Stimulated activated naive CD4-positive, alpha-beta T cell (primary cell): ENCODE measurements around the gene PCDHGB6.
"Not testable (repeated sequence)": the region's sequence is repeated elsewhere in the genome, so short reads cannot be mapped to it uniquely, and the experiment has no call there.

Source experiments
- DNase-seq, 6 experiments: peaks; one replicate each; lab custom pipeline; 2025; lab: John Stamatoyannopoulos, UW

Gene PCDHGB6

GRCh38 chr5:141407790-141408505 is at the start of gene PCDHGB6:
Gene PCDHGB6 (plus strand): TSS chr5:141408021. CDS start chr5:141408203, 182 bp downstream.
- peak in 3 of 6 experiments; percentile 23 to 37 (median 24) for DNase-seq

- DNase-seq = no peak
Observed at GRCh38 chr5:141359790-141360426, 47.9 kb upstream of the PCDHGB6 start, which contains the start of gene PCDHGB2. Gene PCDHGB2 (plus strand): TSS chr5:141359994. CDS start chr5:141360136, 142 bp downstream.

DNA sequence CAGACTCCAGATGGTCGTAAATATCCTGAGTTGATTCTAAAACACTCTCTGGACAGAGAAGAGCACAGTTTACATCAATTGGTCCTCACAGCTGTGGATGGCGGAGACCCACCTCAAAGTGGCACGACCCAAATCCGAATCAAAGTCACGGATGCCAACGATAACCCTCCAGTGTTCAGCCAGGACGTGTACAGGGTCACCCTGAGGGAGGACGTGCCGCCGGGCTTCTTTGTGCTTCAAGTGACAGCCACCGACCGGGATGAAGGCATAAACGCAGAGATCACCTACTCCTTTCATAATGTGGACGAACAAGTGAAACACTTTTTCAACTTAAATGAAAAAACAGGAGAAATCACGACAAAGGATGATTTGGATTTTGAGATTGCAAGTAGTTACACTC is 47.1 kb upstream of the PCDHGB6 start:
- DNase-seq = no peak

DNA sequence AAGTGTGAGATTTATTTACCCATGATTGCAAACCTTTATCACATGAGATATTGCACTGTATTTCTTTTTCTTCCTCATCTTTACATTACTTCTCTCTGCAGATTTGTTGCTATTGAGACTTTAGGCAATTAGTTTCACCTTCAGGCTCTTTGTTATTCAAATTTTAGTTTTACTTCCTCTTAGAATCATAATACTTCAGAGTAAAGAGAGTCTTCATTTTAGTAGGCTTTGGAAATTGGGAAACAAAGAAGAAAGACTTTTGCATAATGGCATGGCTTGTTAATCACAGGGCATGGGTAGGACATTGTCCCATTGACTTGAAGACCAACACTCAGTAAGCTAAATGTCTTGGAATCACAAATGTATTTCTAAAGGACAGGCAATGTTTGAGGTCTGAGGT is 45.1 kb upstream of the PCDHGB6 start:
- DNase-seq = no peak

DNA sequence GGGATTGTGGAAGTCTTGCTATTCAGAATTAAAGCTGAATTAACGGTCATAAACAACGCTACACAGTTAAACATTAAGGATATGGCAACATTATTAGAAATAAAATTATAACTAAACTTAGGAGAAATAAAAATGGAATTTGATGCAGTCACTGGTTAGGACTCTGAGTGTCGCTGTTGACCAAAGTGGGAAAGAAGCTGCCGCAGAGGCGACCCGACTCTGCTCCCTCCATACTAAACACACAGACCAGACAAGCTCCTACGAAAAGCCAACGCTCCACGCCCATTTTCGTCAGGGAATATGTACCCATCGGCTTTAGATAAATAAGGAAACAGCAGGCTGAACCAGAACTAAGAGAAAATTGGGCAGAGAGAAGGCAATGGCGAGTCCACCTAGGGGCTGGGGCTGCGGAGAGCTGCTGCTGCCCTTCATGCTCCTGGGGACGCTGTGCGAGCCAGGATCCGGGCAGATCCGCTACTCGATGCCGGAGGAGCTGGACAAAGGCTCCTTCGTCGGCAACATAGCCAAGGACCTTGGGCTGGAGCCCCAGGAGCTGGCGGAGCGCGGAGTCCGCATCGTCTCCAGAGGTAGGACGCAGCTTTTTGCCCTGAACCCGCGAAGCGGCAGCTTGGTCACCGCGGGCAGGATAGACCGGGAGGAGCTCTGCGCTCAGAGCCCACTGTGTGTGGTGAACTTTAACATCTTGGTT is 43.7 kb upstream of the PCDHGB6 start, which contains the start of gene PCDHGA5:
Gene PCDHGA5, plus strand, starts transcription at position 211 of the 709 bp plus-strand sequence. Its CDS starts 169 bp downstream, at position 380.
- no peak for DNase-seq

DNA sequence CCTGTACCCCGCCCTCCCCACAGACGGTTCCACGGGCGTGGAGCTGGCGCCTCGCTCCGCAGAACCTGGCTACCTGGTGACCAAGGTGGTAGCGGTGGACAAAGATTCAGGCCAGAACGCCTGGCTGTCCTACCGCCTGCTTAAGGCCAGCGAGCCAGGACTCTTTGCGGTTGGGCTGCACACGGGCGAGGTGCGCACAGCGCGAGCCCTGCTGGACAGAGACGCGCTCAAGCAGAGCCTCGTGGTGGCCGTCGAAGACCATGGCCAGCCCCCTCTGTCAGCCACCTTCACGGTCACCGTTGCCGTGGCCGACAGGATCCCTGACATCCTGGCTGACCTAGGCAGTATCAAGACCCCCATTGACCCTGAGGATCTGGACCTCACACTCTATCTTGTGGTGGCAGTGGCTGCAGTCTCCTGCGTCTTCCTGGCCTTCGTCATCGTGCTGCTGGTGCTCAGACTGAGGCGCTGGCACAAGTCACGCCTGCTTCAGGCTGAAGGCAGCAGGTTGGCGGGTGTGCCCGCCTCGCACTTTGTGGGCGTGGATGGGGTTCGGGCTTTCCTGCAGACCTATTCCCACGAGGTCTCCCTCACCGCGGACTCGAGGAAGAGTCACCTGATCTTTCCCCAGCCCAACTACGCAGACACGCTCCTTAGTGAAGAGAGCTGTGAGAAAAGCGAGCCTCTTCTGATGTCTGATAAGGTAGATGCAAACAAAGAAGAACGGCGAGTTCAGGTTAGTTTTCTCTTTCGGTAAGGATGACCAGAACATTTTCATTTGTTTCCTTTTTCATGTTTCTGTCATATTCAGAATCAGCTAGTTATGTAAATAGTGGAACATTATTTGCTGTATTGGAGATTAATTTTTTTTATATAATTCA is 41.6 kb upstream of the PCDHGB6 start:
- DNase-seq = no peak

GRCh38 chr5:141369994-141370848 is 37.6 kb upstream of the PCDHGB6 start, which contains the start of gene PCDHGB3:
Gene PCDHGB3 (plus strand): TSS chr5:141370242. CDS start chr5:141370395, 153 bp downstream.
- DNase-seq = peak in 3 of 6 experiments; percentile 15 to 31 (median 21)

DNA sequence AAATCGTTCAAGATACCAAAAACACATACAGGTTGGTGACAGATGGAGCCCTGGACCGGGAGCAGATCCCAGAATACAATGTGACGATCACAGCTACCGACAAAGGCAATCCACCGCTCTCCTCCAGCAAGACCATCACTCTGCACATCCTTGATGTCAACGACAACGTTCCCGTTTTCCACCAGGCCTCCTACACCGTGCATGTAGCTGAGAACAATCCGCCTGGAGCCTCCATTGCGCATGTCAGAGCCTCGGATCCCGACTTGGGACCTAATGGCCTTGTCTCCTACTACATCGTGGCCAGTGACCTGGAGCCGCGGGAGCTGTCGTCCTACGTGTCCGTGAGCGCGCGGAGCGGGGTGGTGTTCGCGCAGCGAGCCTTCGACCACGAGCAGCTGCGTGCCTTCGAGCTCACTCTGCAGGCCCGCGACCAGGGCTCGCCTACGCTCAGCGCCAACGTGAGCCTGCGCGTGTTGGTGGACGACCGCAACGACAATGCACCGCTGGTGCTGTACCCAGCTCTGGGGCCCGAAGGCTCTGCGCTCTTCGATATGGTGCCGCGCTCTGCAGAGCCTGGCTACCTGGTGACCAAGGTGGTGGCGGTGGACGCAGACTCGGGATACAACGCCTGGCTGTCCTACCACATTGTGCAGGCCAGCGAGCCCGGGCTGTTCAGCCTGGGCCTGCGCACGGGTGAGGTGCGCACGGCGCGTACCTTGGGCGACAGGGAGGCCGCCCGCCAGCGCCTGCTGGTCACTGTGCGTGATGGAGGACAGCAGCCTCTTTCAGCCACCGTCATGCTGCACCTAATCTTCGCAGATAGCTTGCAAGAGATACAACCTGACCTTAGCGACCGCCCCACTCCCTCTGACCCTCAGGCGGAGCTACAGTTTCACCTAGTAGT is 36.0 kb upstream of the PCDHGB6 start:
- no peak for DNase-seq

DNA sequence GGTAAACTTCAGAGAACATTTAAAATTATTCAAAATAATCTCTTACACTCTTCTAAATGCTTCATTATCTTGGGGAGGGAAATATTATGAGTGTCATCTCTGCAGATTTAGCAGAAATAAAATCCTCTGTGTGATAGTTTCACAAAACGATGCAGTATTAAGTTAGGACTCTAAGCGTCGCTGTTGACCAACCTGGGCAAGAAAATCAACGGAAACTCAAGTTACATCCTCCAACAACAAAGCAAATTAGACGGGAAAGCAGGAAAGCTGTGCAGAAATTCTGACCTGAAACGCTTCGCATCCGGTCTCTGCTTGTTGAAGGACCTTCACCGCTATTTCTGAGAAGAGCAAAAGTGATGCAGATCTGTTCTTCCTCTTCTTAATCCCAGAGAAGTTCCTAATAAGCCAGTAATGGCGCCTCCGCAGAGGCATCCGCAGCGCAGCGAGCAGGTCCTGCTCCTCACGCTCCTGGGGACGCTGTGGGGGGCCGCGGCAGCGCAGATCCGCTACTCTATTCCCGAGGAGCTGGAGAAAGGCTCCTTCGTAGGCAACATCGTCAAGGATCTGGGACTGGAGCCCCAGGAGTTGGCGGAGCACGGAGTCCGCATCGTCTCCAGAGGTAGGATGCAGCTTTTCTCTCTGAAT is 34.0 kb upstream of the PCDHGB6 start, which contains the start of gene PCDHGA6:
Gene PCDHGA6, plus strand, starts transcription at position 219 of the 645 bp plus-strand sequence. Its CDS starts 193 bp downstream, at position 412.
- DNase-seq = no peak

- no peak for DNase-seq
Observed at GRCh38 chr5:141374627-141375026, 33.2 kb upstream of the PCDHGB6 start.

GRCh38 chr5:141375444-141376155 is 32.2 kb upstream of the PCDHGB6 start:
- not testable (repeated sequence) for DNase-seq

DNA sequence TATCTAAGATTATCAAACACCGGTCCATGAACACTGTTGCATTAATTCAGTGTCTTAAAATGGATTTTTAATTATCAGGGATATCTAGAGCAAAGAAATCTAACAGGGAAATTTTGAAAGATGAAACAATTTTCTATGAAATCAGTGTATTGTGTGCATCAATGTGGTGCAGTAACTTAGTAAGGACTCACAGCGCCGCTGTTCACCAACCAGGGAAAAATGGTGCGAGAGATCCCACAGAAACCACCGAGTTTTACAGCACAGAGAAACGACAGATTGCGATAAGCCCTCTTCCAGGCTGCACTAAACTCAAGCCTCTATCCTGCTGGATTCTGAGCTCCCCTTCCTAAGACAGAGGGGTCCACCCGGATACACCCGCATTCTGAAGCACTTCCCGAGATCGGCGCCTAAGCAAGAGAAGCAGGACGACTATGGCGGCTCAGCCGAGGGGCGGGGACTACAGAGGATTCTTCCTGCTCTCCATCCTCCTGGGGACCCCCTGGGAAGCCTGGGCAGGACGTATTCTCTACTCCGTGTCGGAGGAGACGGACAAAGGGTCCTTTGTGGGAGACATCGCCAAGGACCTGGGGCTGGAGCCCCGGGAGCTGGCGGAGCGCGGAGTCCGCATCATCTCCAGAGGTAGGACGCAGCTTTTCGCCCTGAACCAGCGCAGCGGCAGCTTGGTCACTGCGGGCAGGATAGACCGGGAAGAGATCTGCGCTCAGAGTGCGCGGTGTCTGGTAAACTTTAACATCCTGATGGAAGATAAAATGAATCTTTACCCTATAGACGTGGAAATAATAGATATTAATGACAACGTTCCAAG is 25.1 kb upstream of the PCDHGB6 start, which contains the start of gene PCDHGA7:
Gene PCDHGA7, plus strand, starts transcription at position 274 of the 826 bp plus-strand sequence. Its CDS starts 158 bp downstream, at position 432.
- no peak for DNase-seq

GRCh38 chr5:141383345-141383744 is 24.5 kb upstream of the PCDHGB6 start:
- no peak for DNase-seq

- no peak for DNase-seq
Observed at GRCh38 chr5:141384471-141385267, 23.2 kb upstream of the PCDHGB6 start.

DNA sequence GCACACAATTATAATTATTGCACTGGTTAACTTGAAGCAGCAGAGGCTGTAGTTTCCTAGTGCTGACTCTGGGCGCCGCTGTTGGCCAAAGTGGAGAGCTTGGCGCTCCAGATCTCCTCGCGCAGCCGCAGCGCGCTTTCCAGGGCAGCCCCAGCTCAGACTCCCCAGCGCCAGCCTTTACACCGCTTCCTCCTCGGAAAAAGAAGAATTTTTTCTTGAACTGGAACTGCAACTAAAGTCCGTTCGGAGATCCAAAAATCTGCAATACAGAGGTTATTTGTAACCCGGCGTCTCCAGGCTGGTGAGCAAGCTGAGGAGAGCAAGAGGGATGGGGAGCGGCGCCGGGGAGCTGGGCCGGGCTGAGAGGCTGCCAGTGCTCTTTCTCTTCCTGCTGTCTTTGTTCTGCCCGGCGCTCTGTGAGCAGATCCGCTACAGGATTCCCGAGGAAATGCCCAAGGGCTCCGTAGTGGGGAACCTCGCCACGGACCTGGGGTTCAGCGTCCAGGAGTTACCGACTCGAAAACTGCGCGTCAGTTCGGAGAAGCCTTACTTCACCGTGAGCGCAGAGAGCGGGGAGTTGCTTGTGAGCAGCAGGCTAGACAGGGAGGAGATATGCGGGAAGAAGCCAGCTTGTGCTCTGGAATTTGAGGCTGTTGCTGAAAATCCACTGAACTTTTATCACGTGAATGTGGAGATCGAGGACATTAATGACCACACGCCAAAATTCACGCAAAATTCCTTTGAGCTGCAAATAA is 20.1 kb upstream of the PCDHGB6 start, which contains the start of gene PCDHGB4:
Gene PCDHGB4, plus strand, starts transcription at position 142 of the 755 bp plus-strand sequence. Its CDS starts 187 bp downstream, at position 329.
- DNase-seq = peak in 1 of 6 experiments; percentile 9
